Astrocyte of the spinal cord (primary cell): ENCODE data around the gene VSTM2L.

Experiments used
- DNase-seq: peaks from one replicate; pipeline ENCODE4 v3.0.0; 2011; ENCODE audit warnings: low read depth, low spot score
- H3K4me3 ChIP-seq: 2 replicates; pipeline ENCODE4 v1.5.1; 2011; ENCODE audit warnings: low read depth, mild to moderate bottlenecking, low read length, moderate library complexity
- in situ Hi-C: cut with HindIII; loops from 2 replicates; pipeline ENCODE4 v1.10.0; 2017; ENCODE audit warnings: low sequenced_read_pairs
- TF ChIP-seq, protein P1 (sequence below): IDR thresholded peaks from 2 replicates; pipeline ENCODE4 v1.5.1; 2012; ENCODE audit warnings: low read depth, mild to moderate bottlenecking, low read length, inconsistent platforms

Gene VSTM2L

DNA sequence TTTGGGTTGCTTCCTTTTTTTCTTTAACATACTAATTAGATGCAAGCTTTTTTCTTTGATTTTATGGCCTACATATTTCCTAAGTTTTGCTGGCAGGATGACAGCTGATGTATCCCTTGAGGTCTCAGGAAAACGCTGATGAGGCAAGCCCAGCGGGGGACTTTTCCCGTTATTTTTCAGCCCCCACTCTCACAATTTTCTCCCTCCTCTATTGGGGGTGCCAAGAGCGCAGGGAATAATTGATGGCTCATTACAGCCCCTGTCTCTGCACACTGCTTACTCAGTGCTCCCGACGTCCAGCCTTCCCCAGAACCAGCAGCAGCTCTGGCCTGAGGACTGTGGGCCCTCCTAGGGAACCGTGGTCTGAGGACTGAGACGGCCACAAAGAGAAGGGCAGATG, 38.6 kb upstream of the VSTM2L start:
- no peak overlapping the region for H3K4me3 ChIP-seq
- TF ChIP-seq, protein P1, sequence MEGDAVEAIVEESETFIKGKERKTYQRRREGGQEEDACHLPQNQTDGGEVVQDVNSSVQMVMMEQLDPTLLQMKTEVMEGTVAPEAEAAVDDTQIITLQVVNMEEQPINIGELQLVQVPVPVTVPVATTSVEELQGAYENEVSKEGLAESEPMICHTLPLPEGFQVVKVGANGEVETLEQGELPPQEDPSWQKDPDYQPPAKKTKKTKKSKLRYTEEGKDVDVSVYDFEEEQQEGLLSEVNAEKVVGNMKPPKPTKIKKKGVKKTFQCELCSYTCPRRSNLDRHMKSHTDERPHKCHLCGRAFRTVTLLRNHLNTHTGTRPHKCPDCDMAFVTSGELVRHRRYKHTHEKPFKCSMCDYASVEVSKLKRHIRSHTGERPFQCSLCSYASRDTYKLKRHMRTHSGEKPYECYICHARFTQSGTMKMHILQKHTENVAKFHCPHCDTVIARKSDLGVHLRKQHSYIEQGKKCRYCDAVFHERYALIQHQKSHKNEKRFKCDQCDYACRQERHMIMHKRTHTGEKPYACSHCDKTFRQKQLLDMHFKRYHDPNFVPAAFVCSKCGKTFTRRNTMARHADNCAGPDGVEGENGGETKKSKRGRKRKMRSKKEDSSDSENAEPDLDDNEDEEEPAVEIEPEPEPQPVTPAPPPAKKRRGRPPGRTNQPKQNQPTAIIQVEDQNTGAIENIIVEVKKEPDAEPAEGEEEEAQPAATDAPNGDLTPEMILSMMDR: no peak
- in situ Hi-C loops: no loop called here
- DNase-seq: no peak

DNA sequence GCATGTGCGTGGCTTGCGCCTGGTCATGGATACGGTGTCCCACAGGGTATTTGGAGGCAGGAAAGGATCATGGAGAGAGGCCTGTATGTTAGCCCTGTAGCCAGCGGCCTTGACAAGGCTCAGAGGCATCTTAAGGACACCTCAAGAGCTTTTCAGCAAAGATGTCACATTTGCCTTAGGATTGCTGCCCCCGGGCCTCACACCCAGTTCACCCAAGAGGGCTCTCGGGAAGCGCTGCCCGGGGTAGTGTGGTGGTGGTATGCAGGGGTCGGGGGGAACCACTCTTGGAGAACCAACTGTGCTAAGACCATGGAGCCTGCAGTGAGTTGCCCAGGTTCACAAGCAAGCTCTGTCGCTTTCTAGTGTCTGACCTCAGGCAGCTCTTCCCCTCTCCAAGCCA, 36.9 kb upstream of the VSTM2L start:
- no peak overlapping the region for H3K4me3 ChIP-seq
- no peak for DNase-seq
- in situ Hi-C loops: no loop called here

DNA sequence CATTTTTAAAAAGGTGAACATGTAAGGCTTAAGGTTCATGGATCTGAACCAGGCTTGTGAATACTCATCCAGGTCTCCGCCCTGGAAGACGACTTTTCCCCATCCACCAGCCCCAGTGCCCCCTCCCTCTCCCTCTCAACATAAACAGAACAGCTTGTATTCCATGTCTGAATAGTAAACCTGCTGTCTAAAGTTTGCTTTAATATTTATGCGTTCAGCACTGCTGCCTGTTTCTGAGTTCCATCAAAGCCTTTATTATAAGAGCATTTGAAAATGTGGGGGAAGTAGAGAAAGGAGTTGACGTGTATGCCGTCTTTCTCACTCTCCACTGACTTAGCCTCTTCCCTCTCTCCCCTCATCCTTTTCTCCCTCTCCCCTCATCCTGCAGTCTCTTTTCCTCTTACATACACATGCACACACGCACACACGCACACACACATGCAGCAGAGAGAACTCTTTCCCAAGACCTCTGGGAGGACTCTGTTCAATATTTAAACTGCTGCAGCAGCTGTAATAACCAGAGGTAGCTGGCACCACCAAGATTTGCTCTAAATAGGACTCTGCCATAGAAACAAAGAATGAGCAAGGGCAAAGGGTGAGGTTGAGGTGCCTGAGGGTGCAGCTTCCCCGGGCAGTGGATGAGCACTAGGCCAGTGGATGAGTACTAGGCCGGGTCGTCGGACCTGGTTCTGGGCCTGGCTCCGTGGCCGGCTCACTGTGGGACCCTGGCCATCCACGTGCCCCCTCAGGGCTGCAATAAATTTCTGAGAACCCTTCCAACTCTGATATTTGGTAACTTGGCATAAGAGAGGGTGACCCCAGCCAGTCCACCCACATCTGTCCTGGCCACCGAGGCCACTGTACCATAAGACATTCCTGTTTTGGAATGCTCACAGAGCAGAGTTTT, 35.4 kb upstream of the VSTM2L start:
- TF ChIP-seq, protein P1: no peak
- no peak for DNase-seq
- no peak overlapping the region for H3K4me3 ChIP-seq
- in situ Hi-C loops: no loop called here

More for the DNA sequence above, 36.9 kb upstream of the VSTM2L start:
- TF ChIP-seq, protein P1: no peak

DNA sequence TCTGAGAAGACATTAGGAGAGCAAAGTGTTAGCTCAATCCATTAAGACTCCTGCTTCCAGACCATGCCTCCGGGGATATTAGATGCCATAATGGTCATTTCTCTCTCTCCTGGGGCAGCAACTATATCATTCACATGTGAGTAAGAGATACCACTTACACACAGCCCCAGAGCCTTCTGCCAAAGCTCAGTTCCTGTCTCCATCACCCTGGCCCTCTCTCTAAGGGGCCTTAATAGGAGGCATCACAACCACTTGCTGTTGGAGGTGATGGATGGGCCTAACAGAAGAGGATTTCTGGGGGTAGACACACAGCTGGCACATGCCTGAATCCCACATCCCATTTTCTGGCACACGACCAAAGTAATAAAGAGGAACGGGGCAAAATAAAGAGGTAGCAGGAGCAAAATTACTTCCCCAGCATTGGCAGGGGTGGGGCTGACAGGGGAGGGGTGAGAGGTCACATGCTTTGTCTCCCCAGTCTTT, 34.0 kb upstream of the VSTM2L start:
- no peak overlapping the region for H3K4me3 ChIP-seq
- in situ Hi-C loops: no loop called here
- TF ChIP-seq, protein P1: no peak
- DNase-seq: no peak

DNA sequence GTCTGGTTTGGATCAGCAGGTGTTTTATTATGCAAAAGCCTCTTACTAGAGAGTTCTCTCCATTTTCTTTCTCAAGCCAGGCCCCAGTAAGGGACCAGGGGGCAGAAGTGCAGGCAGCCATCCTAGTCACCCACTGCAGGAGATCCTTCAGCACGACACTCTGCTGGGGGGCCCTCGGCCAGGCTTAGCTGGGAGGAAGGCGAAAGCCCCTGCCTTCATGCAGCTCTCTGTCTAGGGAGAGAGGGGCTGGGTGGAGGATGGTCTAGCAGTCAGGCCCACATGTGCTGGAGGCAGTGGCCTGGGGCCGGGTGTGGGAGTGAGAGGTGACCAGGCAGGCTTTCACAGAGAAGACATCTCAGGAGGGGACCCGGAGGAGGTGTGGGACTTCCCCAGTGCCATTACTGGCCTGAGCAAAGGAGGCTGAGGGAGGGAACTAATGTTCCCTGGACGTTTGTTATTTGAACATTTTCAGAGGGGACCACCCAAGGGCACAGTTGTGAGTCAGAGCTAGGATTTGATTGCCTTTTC, 33.5 kb upstream of the VSTM2L start:
- DNase-seq: no peak
- no peak overlapping the region for H3K4me3 ChIP-seq
- in situ Hi-C loops: no loop called here
- TF ChIP-seq, protein P1: no peak

DNA sequence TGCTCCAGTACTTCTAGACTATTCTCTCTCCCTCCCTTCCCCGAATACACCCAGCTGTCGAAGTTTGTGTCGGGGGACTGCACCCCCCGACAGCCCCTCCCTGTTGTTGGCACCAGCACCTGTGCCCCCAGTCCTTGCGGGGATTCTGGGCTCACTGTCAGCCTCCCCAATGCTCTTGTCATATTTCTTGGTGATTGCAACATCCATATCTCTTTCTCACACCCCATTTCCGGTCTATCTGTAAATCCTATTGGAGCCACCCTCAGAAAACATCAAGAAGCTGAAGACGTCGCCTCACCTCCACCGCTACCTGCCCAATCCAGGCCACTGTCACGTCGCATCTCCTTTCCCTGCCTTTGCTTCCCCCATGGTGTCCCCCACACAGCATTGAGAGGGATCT, 32.6 kb upstream of the VSTM2L start:
- in situ Hi-C loops: no loop called here
- TF ChIP-seq, protein P1: no peak
- DNase-seq: no peak
- no peak overlapping the region for H3K4me3 ChIP-seq
